ENCODE data around the gene RRAGC.

Gene RRAGC

DNA sequence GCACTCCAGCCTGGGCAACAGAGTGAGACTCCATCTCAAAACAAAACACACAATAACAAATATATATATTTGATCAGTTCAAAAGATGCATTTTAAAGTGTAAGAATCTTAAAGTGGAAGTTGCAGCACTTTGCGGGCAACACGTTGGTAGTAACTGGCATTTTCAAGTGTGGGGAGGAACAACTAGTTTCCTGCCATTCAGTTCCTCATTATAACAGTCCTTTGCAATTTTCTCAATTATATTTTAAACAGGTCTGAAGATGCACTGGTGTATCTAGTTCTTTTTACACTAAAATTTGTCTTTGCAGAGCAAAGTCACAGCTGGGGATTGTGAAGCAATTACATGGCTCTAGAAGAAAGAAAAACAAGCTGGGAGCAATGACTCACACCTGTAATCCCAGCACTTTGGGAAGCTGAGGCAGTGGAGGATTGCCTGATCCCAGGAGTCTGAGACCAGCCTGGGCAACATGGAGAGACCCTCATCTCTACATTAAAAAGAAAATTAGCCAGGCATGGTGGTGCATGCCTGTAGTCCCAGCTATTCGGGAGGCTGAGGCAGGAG lies 25.3 kb downstream of the RRAGC start:
- no peak overlapping the region for H3K27ac ChIP-seq (ENCODE audit: low read length)
- H2AFZ ChIP-seq (ENCODE audit: low read depth, low read length) = no peak overlapping the region
- no peak overlapping the region for H3K4me2 ChIP-seq (ENCODE audit: low read length)
- H3K79me2 ChIP-seq (ENCODE audit: low read length) = no peaks in the 10 kb centered on the region; the same call in 1 of the 2 replicates
- H3K9ac ChIP-seq (ENCODE audit: low read length) = no peak overlapping the region
- no peaks in the 10 kb centered on the region for H3K27me3 ChIP-seq (ENCODE audit: low read depth, low read length)
- TF ChIP-seq, protein P1, sequence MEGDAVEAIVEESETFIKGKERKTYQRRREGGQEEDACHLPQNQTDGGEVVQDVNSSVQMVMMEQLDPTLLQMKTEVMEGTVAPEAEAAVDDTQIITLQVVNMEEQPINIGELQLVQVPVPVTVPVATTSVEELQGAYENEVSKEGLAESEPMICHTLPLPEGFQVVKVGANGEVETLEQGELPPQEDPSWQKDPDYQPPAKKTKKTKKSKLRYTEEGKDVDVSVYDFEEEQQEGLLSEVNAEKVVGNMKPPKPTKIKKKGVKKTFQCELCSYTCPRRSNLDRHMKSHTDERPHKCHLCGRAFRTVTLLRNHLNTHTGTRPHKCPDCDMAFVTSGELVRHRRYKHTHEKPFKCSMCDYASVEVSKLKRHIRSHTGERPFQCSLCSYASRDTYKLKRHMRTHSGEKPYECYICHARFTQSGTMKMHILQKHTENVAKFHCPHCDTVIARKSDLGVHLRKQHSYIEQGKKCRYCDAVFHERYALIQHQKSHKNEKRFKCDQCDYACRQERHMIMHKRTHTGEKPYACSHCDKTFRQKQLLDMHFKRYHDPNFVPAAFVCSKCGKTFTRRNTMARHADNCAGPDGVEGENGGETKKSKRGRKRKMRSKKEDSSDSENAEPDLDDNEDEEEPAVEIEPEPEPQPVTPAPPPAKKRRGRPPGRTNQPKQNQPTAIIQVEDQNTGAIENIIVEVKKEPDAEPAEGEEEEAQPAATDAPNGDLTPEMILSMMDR (IDR thresholded peaks at IDR 0.05; ENCODE audit: low read depth, low read length) = no peak
- TF ChIP-seq EZH2phosphoT487 (IDR thresholded peaks at IDR 0.05; ENCODE audit: low read depth) = no peak
- H3K4me1 ChIP-seq (ENCODE audit: low read length) = no peaks in the 10 kb centered on the region
- peaks cover 4% of the 10 kb centered on the region; the same call in 1 of the 2 replicates for H4K20me1 ChIP-seq (ENCODE audit: insufficient read depth, low read length)
- no peak overlapping the region for H3K4me3 ChIP-seq (ENCODE audit: low read length)
- peaks cover 15% of the 10 kb centered on the region for H3K36me3 ChIP-seq (replicated peaks; ENCODE audit: low read depth, low read length)
- H3K9me3 ChIP-seq (ENCODE audit: insufficient read depth, low read length) = no peaks in the 10 kb centered on the region

GRCh38 chr1:38833146-38833545 lies 26.4 kb downstream of the RRAGC start:
- H3K4me2 ChIP-seq (ENCODE audit: low read length) = no peak overlapping the region
- no peaks in the 10 kb centered on the region; the same call in 1 of the 2 replicates for H3K79me2 ChIP-seq (ENCODE audit: low read length)
- no peaks in the 10 kb centered on the region for H3K4me1 ChIP-seq (ENCODE audit: low read length)
- no peak for TF ChIP-seq EZH2phosphoT487 (IDR thresholded peaks at IDR 0.05; ENCODE audit: low read depth)
- TF ChIP-seq, protein P1 (IDR thresholded peaks at IDR 0.05; ENCODE audit: low read depth, low read length) = no peak
- H4K20me1 ChIP-seq (ENCODE audit: insufficient read depth, low read length) = no peaks in the 10 kb centered on the region
- H3K27me3 ChIP-seq (ENCODE audit: low read depth, low read length) = no peaks in the 10 kb centered on the region
- no peak overlapping the region for H3K4me3 ChIP-seq (ENCODE audit: low read length)
- H2AFZ ChIP-seq (ENCODE audit: low read depth, low read length) = no peak overlapping the region
- peaks cover 4% of the 10 kb centered on the region for H3K36me3 ChIP-seq (replicated peaks; ENCODE audit: low read depth, low read length)
- H3K9ac ChIP-seq (ENCODE audit: low read length) = no peak overlapping the region
- no peaks in the 10 kb centered on the region for H3K9me3 ChIP-seq (ENCODE audit: insufficient read depth, low read length)
- no peak overlapping the region for H3K27ac ChIP-seq (ENCODE audit: low read length)

DNA sequence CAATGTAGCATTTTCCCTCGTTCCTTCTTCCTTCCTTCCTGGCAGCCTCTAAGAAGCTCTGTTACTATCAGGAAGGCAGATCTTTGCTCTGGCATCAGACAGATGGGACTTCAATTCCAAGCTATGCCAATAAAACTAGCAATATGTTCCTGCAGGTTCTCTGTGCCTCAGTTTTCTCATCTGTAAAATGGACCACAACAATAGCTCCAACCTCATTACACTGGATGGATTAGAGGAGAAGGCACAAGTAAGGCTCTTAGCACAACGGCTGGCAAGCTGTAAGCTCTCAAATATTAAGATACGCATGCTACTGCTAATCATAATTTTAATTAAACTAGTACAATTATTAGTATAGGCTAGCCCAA lies 27.2 kb downstream of the RRAGC start:
- H3K79me2 ChIP-seq (ENCODE audit: low read length) = no peaks in the 10 kb centered on the region
- no peak overlapping the region for H3K27ac ChIP-seq (ENCODE audit: low read length)
- no peaks in the 10 kb centered on the region for H4K20me1 ChIP-seq (ENCODE audit: insufficient read depth, low read length)
- TF ChIP-seq EZH2phosphoT487 (IDR thresholded peaks at IDR 0.05; ENCODE audit: low read depth) = no peak
- TF ChIP-seq, protein P1 (IDR thresholded peaks at IDR 0.05; ENCODE audit: low read depth, low read length) = no peak
- no peak overlapping the region for H3K4me2 ChIP-seq (ENCODE audit: low read length)
- H3K4me3 ChIP-seq (ENCODE audit: low read length) = no peak overlapping the region
- H2AFZ ChIP-seq (ENCODE audit: low read depth, low read length) = no peak overlapping the region
- no peaks in the 10 kb centered on the region for H3K27me3 ChIP-seq (ENCODE audit: low read depth, low read length)
- no peaks in the 10 kb centered on the region for H3K36me3 ChIP-seq (replicated peaks; ENCODE audit: low read depth, low read length)
- no peak overlapping the region for H3K9ac ChIP-seq (ENCODE audit: low read length)
- H3K4me1 ChIP-seq (ENCODE audit: low read length) = no peaks in the 10 kb centered on the region
- no peaks in the 10 kb centered on the region for H3K9me3 ChIP-seq (ENCODE audit: insufficient read depth, low read length)

DNA sequence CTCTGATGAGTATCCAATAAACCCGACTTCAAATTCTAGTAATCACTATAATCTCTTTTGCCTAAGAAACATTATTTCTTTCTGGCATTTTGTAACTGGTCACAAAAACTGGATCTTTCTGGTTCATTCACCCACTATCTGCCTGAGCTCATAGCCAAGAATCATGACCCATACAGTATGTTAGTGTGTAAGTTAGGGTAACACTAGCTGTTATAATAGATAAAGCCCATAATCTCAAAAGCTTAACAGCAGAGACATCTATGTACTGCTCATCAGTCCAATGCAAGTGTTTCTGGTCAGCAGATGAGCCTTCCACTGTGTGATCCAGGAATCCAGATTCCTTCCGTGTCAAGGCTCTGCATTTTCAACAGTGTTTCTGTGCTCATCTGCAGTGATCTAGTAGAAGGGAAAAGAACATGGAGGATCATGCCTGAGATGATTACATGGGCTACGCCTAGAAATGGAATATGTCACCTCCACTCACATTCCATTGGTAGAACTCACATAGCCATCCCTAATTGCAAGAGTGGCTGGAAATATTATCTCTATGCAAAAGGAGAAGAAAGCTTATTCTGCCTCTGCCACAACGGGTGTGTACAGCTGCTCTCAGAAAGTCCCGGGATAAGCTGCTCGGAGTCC lies 27.7 kb downstream of the RRAGC start:
- no peaks in the 10 kb centered on the region for H3K36me3 ChIP-seq (replicated peaks; ENCODE audit: low read depth, low read length)
- H3K9ac ChIP-seq (ENCODE audit: low read length) = no peak overlapping the region
- TF ChIP-seq, protein P1 (IDR thresholded peaks at IDR 0.05; ENCODE audit: low read depth, low read length) = no peak
- TF ChIP-seq EZH2phosphoT487 (IDR thresholded peaks at IDR 0.05; ENCODE audit: low read depth) = no peak
- no peaks in the 10 kb centered on the region for H3K4me1 ChIP-seq (ENCODE audit: low read length)
- no peaks in the 10 kb centered on the region for H4K20me1 ChIP-seq (ENCODE audit: insufficient read depth, low read length)
- H3K27ac ChIP-seq (ENCODE audit: low read length) = no peak overlapping the region
- H3K9me3 ChIP-seq (ENCODE audit: insufficient read depth, low read length) = no peaks in the 10 kb centered on the region
- no peak overlapping the region for H3K4me2 ChIP-seq (ENCODE audit: low read length)
- no peak overlapping the region for H3K4me3 ChIP-seq (ENCODE audit: low read length)
- H3K79me2 ChIP-seq (ENCODE audit: low read length) = no peaks in the 10 kb centered on the region
- no peaks in the 10 kb centered on the region; the same call in 1 of the 2 replicates for H3K27me3 ChIP-seq (ENCODE audit: low read depth, low read length)
- no peak overlapping the region for H2AFZ ChIP-seq (ENCODE audit: low read depth, low read length)

Data from OCI-LY3 (cell line).